Colonic mucosa (tissue), 4 donors: ENCODE data around the gene REEP3. TPM values are rescaled to one million over a fixed set of nuclear protein-coding genes. Genes with fewer than 3 reads are reported as not detected.
"Not testable (repeated sequence)": the region's sequence is repeated elsewhere in the genome, so short reads cannot be mapped to it uniquely, and the experiment has no call there.

Source experiments
- DNase-seq: peaks from one replicate; pipeline ENCODE4 v3.0.0-alpha.2; 2020
- H3K27ac ChIP-seq: fragments of 200-600 bp; one replicate; pipeline ENCODE4 v1.8.0; 2021
- H3K27me3 ChIP-seq: fragments of 200-600 bp; one replicate; pipeline ENCODE4 v1.8.0; 2021
- H3K36me3 ChIP-seq: fragments of 200-600 bp; one replicate; pipeline ENCODE4 v1.8.0; 2021
- H3K4me1 ChIP-seq: fragments of 200-600 bp; one replicate; pipeline ENCODE4 v1.8.0; 2021; ENCODE audit warnings: mild to moderate bottlenecking
- H3K4me3 ChIP-seq: fragments of 200-600 bp; one replicate; pipeline ENCODE4 v1.8.0; 2021
- H3K9ac ChIP-seq, 2 donors: one replicate each; pipeline ENCODE4 v1.7.0; 2013; ENCODE audit warnings: control low read depth in 2 of 2, low read depth in 2 of 2, low read length in 2 of 2
- H3K9me3 ChIP-seq: fragments of 200-600 bp; one replicate; pipeline ENCODE4 v1.8.0; 2021
- CTCF ChIP-seq: fragments of 200-600 bp; IDR thresholded peaks from one replicate; pipeline ENCODE4 v1.8.0; 2022; ENCODE audit warnings: antibody characterized with exemption, mild to moderate bottlenecking
- intact Hi-C: fragments of 100-400 bp; cut with DNase I; formaldehyde crosslinking; loops from one replicate; pipeline ENCODE4 v1.14.1; 2022
- total RNA-seq, 2 donors: library from RNA; stranded (reverse); fragmentation: NEBNext Ultra II Directional in 1 of 2; extraction: Animal tissue kit (Norgen Biotek cat#: 25700) in 1 of 2; gene quantifications; one replicate each; pipeline ENCODE4 v1.2.1, GENCODE V29; 2021
- donor health status: healthy.
- donor health status: DM: no; HTN: no; CAD: no.
- donor health status: DM: no; HTN: no; CAD: no.

The REEP3 gene
- total RNA-seq, 2 donors from 2014 or later: 33.1 to 66.0 TPM

GRCh38 chr10:63653747-63654146, 132.5 kb downstream of the REEP3 start:
- no peak overlapping the region for H3K27ac ChIP-seq
- no peak for DNase-seq
- intact Hi-C loops: no loop called here
- no peaks in the 10 kb centered on the region for H3K4me1 ChIP-seq
- no peaks in the 10 kb centered on the region for H3K9me3 ChIP-seq
- no peak for TF ChIP-seq CTCF
- H3K36me3 ChIP-seq: no peaks in the 10 kb centered on the region
- H3K27me3 ChIP-seq: no peaks in the 10 kb centered on the region
- H3K9ac ChIP-seq: no peak overlapping the region
- H3K4me3 ChIP-seq: no peak overlapping the region

DNA sequence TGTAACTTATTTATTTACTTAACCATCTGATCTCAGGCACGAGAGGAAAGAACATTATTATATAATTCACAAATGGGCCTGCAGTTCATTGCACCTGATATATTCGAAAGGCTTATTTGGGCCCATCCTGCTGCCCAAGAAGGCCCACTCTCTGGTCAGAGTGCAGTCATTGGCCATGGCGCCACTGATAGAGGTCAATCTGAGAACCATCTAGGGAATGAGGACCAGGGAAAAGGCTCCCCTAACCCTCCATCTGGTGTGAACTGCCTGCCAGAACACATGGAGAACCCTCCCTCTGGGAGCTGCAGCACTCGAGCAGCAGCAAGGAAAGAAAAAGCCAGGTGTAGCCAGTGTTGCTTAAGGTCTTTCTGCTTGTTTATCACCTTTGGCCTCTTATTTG, 136.6 kb downstream of the REEP3 start:
- Histone ChIP-seq H3K27ac (no peak overlapping the region), H3K9ac (no peak overlapping the region), H3K4me3 (no peak overlapping the region), H3K4me1 (no peaks in the 10 kb centered on the region), H3K27me3 (no peaks in the 10 kb centered on the region), H3K9me3 (no peaks in the 10 kb centered on the region), H3K36me3 (no peaks in the 10 kb centered on the region)
- DNase-seq: no peak
- TF ChIP-seq CTCF: no peak
- intact Hi-C loops: no loop called here

DNA sequence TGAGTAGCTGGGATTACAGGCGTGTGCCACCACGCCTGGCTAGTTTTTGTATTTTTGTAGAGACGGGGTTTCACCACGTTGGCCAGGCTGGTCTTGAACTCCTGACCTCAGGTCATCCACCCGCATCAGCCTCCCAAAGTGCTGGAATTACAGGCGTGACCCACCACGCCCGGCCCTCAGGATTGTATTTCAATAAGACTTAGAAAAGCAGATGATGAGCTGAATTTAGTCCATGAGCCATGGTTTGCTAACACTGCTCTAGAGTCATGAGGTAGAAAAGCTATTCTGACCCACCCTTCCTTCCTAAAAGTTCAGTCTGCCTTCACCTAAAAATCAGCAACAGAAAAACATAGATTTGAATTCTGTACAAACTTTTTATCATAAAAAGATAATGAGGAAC, 139.7 kb downstream of the REEP3 start:
- H3K9me3 ChIP-seq, H3K4me1 ChIP-seq, DNase-seq, H3K27ac ChIP-seq, H3K4me3 ChIP-seq, H3K27me3 ChIP-seq, H3K9ac ChIP-seq, intact Hi-C loops, H3K36me3 ChIP-seq: not testable (repeated sequence)

GRCh38 chr10:63661347-63661746, 140.1 kb downstream of the REEP3 start:
- Histone ChIP-seq H3K9me3 (no peaks in the 10 kb centered on the region), H3K36me3 (no peaks in the 10 kb centered on the region), H3K27me3 (no peaks in the 10 kb centered on the region), H3K4me3 (no peak overlapping the region), H3K4me1 (no peaks in the 10 kb centered on the region), H3K27ac (no peak overlapping the region), H3K9ac (no peak overlapping the region)
- intact Hi-C loops: no loop called here
- DNase-seq: no peak
- TF ChIP-seq CTCF: no peak

GRCh38 chr10:63664341-63664885, 143.2 kb downstream of the REEP3 start:
- H3K9me3 ChIP-seq: no peaks in the 10 kb centered on the region
- no peak for DNase-seq
- H3K9ac ChIP-seq: no peak overlapping the region
- H3K27ac ChIP-seq: no peak overlapping the region
- no peaks in the 10 kb centered on the region for H3K4me1 ChIP-seq
- intact Hi-C loops: no loop called here
- H3K36me3 ChIP-seq: no peaks in the 10 kb centered on the region
- H3K4me3 ChIP-seq: no peak overlapping the region
- no peak for TF ChIP-seq CTCF
- H3K27me3 ChIP-seq: no peaks in the 10 kb centered on the region

GRCh38 chr10:63665006-63665580, 143.9 kb downstream of the REEP3 start:
- intact Hi-C loops, H3K9me3 ChIP-seq, DNase-seq, H3K27ac ChIP-seq, H3K4me3 ChIP-seq, H3K27me3 ChIP-seq, H3K36me3 ChIP-seq, H3K9ac ChIP-seq, H3K4me1 ChIP-seq: not testable (repeated sequence)
